Measurements from ENCODE around the gene MAPK14. TPM values are rescaled to one million over a fixed set of nuclear protein-coding genes. Genes with fewer than 3 reads are reported as not detected.

Gene MAPK14
- total and polyA plus RNA-seq, 7 donors, result 11.8 to 42.0 (median 31.0) TPM

DNA sequence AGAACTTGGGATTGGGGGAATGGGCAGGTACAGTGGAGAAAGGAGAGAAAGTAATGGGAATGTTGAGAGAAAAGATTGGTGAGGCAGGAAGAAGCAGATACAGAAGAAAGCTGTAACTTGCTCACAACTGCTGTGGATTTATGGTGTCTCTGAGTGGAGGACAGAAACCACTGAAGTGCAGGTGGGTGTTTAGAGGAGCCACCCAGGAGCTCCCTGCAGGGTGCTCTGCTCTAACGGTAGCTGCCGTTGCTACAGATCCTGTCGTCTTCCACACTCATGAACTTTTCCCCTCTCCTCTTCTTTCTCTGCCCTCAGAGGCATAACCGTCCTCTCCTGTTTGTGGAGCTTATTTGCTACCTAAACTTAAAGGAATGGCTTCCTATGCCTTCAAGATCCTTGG lies 75.2 kb downstream of the MAPK14 start:
- peaks cover 2 to 50% of the 10 kb centered on the region in 2 donors for H3K36me3 ChIP-seq (ENCODE audit: insufficient read depth in 1 of 2, low read depth in 1 of 2)
- no peak overlapping the region for H3K4me3 ChIP-seq
- H3K27me3 ChIP-seq (ENCODE audit: insufficient read depth in 3 of 3, low read length in 2 of 3), result no peaks in the 10 kb centered on the region
- no peaks in the 10 kb centered on the region for H3K4me1 ChIP-seq
- no peak for DNase-seq
- 59 to 84% (median 64%) methylated on average over 4 of the region's 4 CpGs for WGBS, 3 donors
- intact Hi-C loops (cut with DNase I), result no loop called here
- TF ChIP-seq, protein P1, sequence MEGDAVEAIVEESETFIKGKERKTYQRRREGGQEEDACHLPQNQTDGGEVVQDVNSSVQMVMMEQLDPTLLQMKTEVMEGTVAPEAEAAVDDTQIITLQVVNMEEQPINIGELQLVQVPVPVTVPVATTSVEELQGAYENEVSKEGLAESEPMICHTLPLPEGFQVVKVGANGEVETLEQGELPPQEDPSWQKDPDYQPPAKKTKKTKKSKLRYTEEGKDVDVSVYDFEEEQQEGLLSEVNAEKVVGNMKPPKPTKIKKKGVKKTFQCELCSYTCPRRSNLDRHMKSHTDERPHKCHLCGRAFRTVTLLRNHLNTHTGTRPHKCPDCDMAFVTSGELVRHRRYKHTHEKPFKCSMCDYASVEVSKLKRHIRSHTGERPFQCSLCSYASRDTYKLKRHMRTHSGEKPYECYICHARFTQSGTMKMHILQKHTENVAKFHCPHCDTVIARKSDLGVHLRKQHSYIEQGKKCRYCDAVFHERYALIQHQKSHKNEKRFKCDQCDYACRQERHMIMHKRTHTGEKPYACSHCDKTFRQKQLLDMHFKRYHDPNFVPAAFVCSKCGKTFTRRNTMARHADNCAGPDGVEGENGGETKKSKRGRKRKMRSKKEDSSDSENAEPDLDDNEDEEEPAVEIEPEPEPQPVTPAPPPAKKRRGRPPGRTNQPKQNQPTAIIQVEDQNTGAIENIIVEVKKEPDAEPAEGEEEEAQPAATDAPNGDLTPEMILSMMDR (IDR thresholded peaks at IDR 0.05), result no peak
- H3K27ac ChIP-seq, result no peak overlapping the region
- no peak for ATAC-seq
- H3K9me3 ChIP-seq, result no peaks in the 10 kb centered on the region

DNA sequence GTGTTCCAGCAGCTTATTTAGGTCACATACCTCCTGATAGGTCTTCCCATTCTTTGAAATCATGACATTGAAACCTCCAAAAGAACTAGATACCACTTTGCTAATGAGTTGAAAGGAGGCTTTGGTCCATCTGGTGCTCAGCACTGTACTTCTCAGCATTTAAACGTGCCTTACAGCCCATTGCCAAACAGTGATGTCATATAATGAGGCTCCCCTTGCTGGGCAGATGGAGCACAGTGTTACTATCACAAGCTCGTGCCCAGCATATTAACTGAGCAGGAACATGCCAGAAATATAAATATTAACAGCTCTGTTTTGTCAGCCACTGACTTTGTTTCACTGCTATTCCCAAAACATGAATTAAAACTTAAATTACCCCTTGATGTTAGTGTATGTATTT lies 77.2 kb downstream of the MAPK14 start:
- intact Hi-C loops (cut with DNase I), result no loop called here
- ATAC-seq, result peak in 1 of 4 donors; percentile 65
- no peak overlapping the region for H3K27ac ChIP-seq
- H3K4me3 ChIP-seq, result no peak overlapping the region
- 20 to 32% (median 24%) methylated on average over 2 of the region's 2 CpGs for WGBS, 3 donors
- no peaks in the 10 kb centered on the region for H3K9me3 ChIP-seq
- peaks cover 10 to 70% of the 10 kb centered on the region in 2 donors for H3K36me3 ChIP-seq (ENCODE audit: insufficient read depth in 1 of 2, low read depth in 1 of 2)
- TF ChIP-seq, protein P1 (IDR thresholded peaks at IDR 0.05), result no peak
- DNase-seq, result no peak
- H3K4me1 ChIP-seq, result no peaks in the 10 kb centered on the region
- H3K27me3 ChIP-seq (ENCODE audit: insufficient read depth in 3 of 3, low read length in 2 of 3), result no peaks in the 10 kb centered on the region

DNA sequence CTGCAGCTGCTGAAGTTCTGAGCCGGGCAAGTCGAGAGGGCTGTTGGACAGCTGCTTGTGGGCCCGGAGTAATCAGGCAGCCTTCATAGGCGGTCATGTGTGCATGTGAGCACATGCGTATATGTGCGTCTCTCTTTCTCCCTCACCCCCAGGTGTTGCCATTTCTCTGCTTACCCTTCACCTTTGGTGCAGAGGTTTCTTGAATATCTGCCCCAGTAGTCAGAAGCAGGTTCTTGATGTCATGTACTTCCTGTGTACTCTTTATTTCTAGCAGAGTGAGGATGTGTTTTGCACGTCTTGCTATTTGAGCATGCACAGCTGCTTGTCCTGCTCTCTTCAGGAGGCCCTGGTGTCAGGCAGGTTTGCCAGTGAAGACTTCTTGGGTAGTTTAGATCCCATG lies 81.5 kb downstream of the MAPK14 start:
- no peaks in the 10 kb centered on the region for H3K27me3 ChIP-seq (ENCODE audit: insufficient read depth in 3 of 3, low read length in 2 of 3)
- H3K4me3 ChIP-seq, result no peak overlapping the region
- intact Hi-C loops (cut with DNase I), result no loop called here
- H3K27ac ChIP-seq, result no peak overlapping the region
- WGBS, 3 donors, result 63 to 73% (median 69%) methylated on average over 7 of the region's 7 CpGs
- no peaks in the 10 kb centered on the region for H3K9me3 ChIP-seq
- ATAC-seq (no peak), DNase-seq (no peak)
- H3K4me1 ChIP-seq, result peaks cover 8% of the 10 kb centered on the region
- TF ChIP-seq, protein P1 (IDR thresholded peaks at IDR 0.05), result no peak
- H3K36me3 ChIP-seq (ENCODE audit: insufficient read depth in 1 of 2, low read depth in 1 of 2), result peaks cover 17 to 72% of the 10 kb centered on the region in 2 donors

DNA sequence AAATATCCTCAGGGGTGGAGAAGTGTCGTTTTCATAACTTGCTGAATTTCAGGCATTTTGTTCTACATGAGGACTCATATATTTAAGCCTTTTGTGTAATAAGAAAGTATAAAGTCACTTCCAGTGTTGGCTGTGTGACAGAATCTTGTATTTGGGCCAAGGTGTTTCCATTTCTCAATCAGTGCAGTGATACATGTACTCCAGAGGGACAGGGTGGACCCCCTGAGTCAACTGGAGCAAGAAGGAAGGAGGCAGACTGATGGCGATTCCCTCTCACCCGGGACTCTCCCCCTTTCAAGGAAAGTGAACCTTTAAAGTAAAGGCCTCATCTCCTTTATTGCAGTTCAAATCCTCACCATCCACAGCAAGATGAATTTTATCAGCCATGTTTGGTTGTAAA lies 82.4 kb downstream of the MAPK14 start:
- intact Hi-C loops (cut with DNase I), result no loop called here
- Histone ChIP-seq H3K4me1 (peaks cover 17% of the 10 kb centered on the region), H3K27me3 (ENCODE audit: insufficient read depth in 3 of 3, low read length in 2 of 3) (no peaks in the 10 kb centered on the region), H3K27ac (no peak overlapping the region), H3K9me3 (no peaks in the 10 kb centered on the region), H3K36me3 (ENCODE audit: insufficient read depth in 1 of 2, low read depth in 1 of 2) (peaks cover 17 to 64% of the 10 kb centered on the region in 2 donors), H3K4me3 (no peak overlapping the region)
- DNase-seq, result peak in 1 of 2 donors; percentile 41
- 76 to 81% (median 78%) methylated on average over 3 of the region's 3 CpGs for WGBS, 3 donors
- ATAC-seq, result peak in 1 of 4 donors; percentile 25
- TF ChIP-seq, protein P1 (IDR thresholded peaks at IDR 0.05), result no peak

DNA sequence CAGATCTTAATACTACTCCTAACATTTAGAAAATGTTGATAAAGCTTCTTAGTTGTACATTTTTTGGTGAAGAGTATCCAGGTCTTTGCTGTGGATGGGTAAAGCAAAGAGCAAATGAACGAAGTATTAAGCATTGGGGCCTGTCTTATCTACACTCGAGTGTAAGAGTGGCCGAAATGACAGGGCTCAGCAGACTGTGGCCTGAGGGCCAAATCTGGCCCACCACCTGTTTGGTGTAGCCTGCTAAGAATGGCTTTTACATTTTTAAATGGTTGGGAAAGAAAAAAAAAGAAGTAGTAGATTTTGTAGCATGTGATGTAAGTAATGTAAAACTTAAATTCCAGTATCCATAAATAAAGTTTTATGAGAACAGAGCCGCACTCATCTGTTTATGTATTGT lies 83.3 kb downstream of the MAPK14 start:
- intact Hi-C loops (cut with DNase I), result no loop called here
- no peak for ATAC-seq
- peaks cover 22% of the 10 kb centered on the region for H3K4me1 ChIP-seq
- TF ChIP-seq, protein P1 (IDR thresholded peaks at IDR 0.05), result no peak
- peaks cover 14 to 56% of the 10 kb centered on the region in 2 donors for H3K36me3 ChIP-seq (ENCODE audit: insufficient read depth in 1 of 2, low read depth in 1 of 2)
- WGBS, 3 donors, result 75 to 81% (median 78%) methylated on average over 4 of the region's 4 CpGs
- no peaks in the 10 kb centered on the region for H3K27me3 ChIP-seq (ENCODE audit: insufficient read depth in 3 of 3, low read length in 2 of 3)
- H3K9me3 ChIP-seq, result no peaks in the 10 kb centered on the region
- no peak for DNase-seq
- no peak overlapping the region for H3K27ac ChIP-seq
- no peak overlapping the region for H3K4me3 ChIP-seq

Measured in psoas muscle (tissue), 8 donors.